Lower leg skin (tissue), 3 donors: Measurements from ENCODE around the gene ZNF385C.

Source experiments
- CTCF ChIP-seq, 3 donors: fragments of 450-650 bp; IDR thresholded peaks; one replicate each; pipeline ENCODE4 v1.5.1; 2016; ENCODE audit warnings: antibody characterized with exemption in 3 of 3, mild to moderate bottlenecking in 3 of 3, moderate library complexity in 2 of 3
- POLR2A ChIP-seq, 2 donors: fragments of 450-650 bp; IDR thresholded peaks; one replicate each; pipeline ENCODE4 v1.6.1; 2016 to 2017; ENCODE audit warnings: antibody characterized with exemption in 2 of 2, mild to moderate bottlenecking in 1 of 2, moderate library complexity in 1 of 2

GRCh38 chr17:41982026-41982760 is 116.1 kb downstream of the ZNF385C start:
- no peak for TF ChIP-seq POLR2A (IDR thresholded peaks at IDR 0.05)
- no peak for TF ChIP-seq CTCF (IDR thresholded peaks at IDR 0.05)
